ENCODE measurements around the gene CUEDC2.

DNA sequence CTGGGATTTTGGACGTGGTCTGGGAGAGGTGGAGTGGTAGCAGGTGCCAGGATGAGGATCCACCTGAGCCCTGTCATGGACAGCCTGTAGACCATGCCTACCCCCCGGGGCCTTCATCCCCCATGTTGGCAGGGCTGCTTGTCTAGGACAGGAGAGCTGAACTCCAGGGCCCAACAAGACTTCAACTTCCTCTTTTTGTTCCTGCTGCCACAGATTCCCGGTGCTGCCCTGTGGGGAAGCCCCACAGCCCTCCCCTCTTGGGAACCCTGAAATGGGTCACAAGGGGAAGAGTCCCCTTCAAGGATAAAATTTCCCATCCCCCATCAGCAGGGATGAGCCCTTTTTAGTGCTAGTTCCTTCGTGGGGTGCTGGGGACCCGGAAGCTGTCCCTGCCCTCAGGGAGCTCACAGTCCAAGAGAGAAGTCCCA is 1.3 kb upstream of the CUEDC2 start:
- TF ChIP-seq TBL1XR1 (IDR thresholded peaks at IDR 0.05; ENCODE audit: low read depth, low read length) = no peak
- TF ChIP-seq, protein P1, sequence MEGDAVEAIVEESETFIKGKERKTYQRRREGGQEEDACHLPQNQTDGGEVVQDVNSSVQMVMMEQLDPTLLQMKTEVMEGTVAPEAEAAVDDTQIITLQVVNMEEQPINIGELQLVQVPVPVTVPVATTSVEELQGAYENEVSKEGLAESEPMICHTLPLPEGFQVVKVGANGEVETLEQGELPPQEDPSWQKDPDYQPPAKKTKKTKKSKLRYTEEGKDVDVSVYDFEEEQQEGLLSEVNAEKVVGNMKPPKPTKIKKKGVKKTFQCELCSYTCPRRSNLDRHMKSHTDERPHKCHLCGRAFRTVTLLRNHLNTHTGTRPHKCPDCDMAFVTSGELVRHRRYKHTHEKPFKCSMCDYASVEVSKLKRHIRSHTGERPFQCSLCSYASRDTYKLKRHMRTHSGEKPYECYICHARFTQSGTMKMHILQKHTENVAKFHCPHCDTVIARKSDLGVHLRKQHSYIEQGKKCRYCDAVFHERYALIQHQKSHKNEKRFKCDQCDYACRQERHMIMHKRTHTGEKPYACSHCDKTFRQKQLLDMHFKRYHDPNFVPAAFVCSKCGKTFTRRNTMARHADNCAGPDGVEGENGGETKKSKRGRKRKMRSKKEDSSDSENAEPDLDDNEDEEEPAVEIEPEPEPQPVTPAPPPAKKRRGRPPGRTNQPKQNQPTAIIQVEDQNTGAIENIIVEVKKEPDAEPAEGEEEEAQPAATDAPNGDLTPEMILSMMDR (IDR thresholded peaks at IDR 0.05 in 2 of 3, conservative IDR thresholded peaks at IDR 0.05 in 1 of 3; ENCODE audit: control insufficient read depth in 2 of 3, extremely low read depth in 1 of 3, insufficient read depth in 1 of 3, low read depth in 3 of 3, low read length in 3 of 3) = no peak
- no peak for TF ChIP-seq CBX3 (IDR thresholded peaks at IDR 0.05; ENCODE audit: borderline replicate concordance, low read depth)
